ENCODE results near the gene SLC1A2. TPM values are rescaled to one million over a fixed set of nuclear protein-coding genes. Genes with fewer than 3 reads are reported as not detected.

The SLC1A2 gene
- total RNA-seq, 1 experiment from 2014 or later: not detected

- DNase-seq (ENCODE audit: unreplicated experiment): no peak
- BruUV-seq (replicated peaks): no TSS peak
- no peaks in the 10 kb centered on the region for H3K4me1 Mint-ChIP-seq (ENCODE audit: insufficient read depth, unreplicated experiment)
- no peak overlapping the region for H3K27ac Mint-ChIP-seq (ENCODE audit: low read depth, unreplicated experiment)
- H3K36me3 Mint-ChIP-seq (ENCODE audit: insufficient read depth, unreplicated experiment): no peaks in the 10 kb centered on the region
- H3K4me3 Mint-ChIP-seq (ENCODE audit: unreplicated experiment): no peak overlapping the region
- no peak for TF ChIP-seq CTCF (IDR thresholded peaks at IDR 0.05; ENCODE audit: unreplicated experiment)
- intact Hi-C loops (cut with micrococcal nuclease): no loop called here
- no peaks in the 10 kb centered on the region for H3K9me3 Mint-ChIP-seq (ENCODE audit: unreplicated experiment)
- H3K27me3 Mint-ChIP-seq (ENCODE audit: insufficient read depth, unreplicated experiment): no peaks in the 10 kb centered on the region
- ChIA-PET CTCF (interaction anchor here (1.0 kb wide), 1 partner anchor 147 kb away, joined by 3 read pairs; no protein-coding TSS in a partner anchor), POLR2A (interaction anchor here (1.4 kb wide), 1 partner anchor 32 kb away, joined by 4 read pairs; no protein-coding TSS in a partner anchor)
These were observed 175.6 kb downstream of the SLC1A2 start for GRCh38 chr11:35243774-35244173.

GRCh38 chr11:35242412-35243242, 176.7 kb downstream of the SLC1A2 start:
- no peak for TF ChIP-seq CTCF (IDR thresholded peaks at IDR 0.05; ENCODE audit: unreplicated experiment)
- DNase-seq (ENCODE audit: unreplicated experiment): no peak
- intact Hi-C loops (cut with micrococcal nuclease): no loop called here
- CTCF ChIA-PET: interaction anchor here (1.0 kb wide), 1 partner anchor 316 kb away, joined by 3 read pairs; no protein-coding TSS in a partner anchor
- Mint-ChIP-seq H3K27ac (ENCODE audit: low read depth, unreplicated experiment) (no peak overlapping the region), H3K4me3 (ENCODE audit: unreplicated experiment) (no peak overlapping the region), H3K4me1 (ENCODE audit: insufficient read depth, unreplicated experiment) (no peaks in the 10 kb centered on the region), H3K36me3 (ENCODE audit: insufficient read depth, unreplicated experiment) (no peaks in the 10 kb centered on the region), H3K9me3 (ENCODE audit: unreplicated experiment) (no peaks in the 10 kb centered on the region), H3K27me3 (ENCODE audit: insufficient read depth, unreplicated experiment) (no peaks in the 10 kb centered on the region)
- BruUV-seq (replicated peaks): no TSS peak
- POLR2A ChIA-PET: no interaction called here

GRCh38 chr11:35241531-35241930, 177.8 kb downstream of the SLC1A2 start:
- Mint-ChIP-seq H3K9me3 (ENCODE audit: unreplicated experiment) (no peaks in the 10 kb centered on the region), H3K27me3 (ENCODE audit: insufficient read depth, unreplicated experiment) (no peaks in the 10 kb centered on the region), H3K27ac (ENCODE audit: low read depth, unreplicated experiment) (no peak overlapping the region), H3K4me3 (ENCODE audit: unreplicated experiment) (no peak overlapping the region), H3K36me3 (ENCODE audit: insufficient read depth, unreplicated experiment) (no peaks in the 10 kb centered on the region), H3K4me1 (ENCODE audit: insufficient read depth, unreplicated experiment) (peaks cover 5% of the 10 kb centered on the region)
- CTCF ChIA-PET: interaction anchor here (0.6 kb wide), 1 partner anchor 11 kb away, joined by 3 read pairs; no protein-coding TSS in a partner anchor
- intact Hi-C loops (cut with micrococcal nuclease): no loop called here
- no peak for TF ChIP-seq CTCF (IDR thresholded peaks at IDR 0.05; ENCODE audit: unreplicated experiment)
- DNase-seq (ENCODE audit: unreplicated experiment): no peak
- POLR2A ChIA-PET: interaction anchor here (0.9 kb wide), 1 partner anchor 302 kb away, joined by 3 read pairs; no protein-coding TSS in a partner anchor
- no TSS peak for BruUV-seq (replicated peaks)

GRCh38 chr11:35241083-35241482, 178.3 kb downstream of the SLC1A2 start:
- CTCF ChIA-PET: interaction anchor here (0.6 to 1.3 kb wide), 6 partner anchors 12 to 1040 kb away, joined by 3 to 4 read pairs (median 4); no protein-coding TSS in a partner anchor
- no peak overlapping the region for H3K27ac Mint-ChIP-seq (ENCODE audit: low read depth, unreplicated experiment)

More at GRCh38 chr11:35241083-35241482, 178.3 kb downstream of the SLC1A2 start:
- no peak for DNase-seq (ENCODE audit: unreplicated experiment)
- Mint-ChIP-seq H3K27me3 (ENCODE audit: insufficient read depth, unreplicated experiment) (no peaks in the 10 kb centered on the region), H3K4me3 (ENCODE audit: unreplicated experiment) (no peak overlapping the region), H3K9me3 (ENCODE audit: unreplicated experiment) (no peaks in the 10 kb centered on the region), H3K36me3 (ENCODE audit: insufficient read depth, unreplicated experiment) (no peaks in the 10 kb centered on the region), H3K4me1 (ENCODE audit: insufficient read depth, unreplicated experiment) (peaks cover 9% of the 10 kb centered on the region)
- intact Hi-C loops (cut with micrococcal nuclease): no loop called here
- TF ChIP-seq CTCF (IDR thresholded peaks at IDR 0.05; ENCODE audit: unreplicated experiment): no peak
- no TSS peak for BruUV-seq (replicated peaks)
- POLR2A ChIA-PET: interaction anchor here (0.9 kb wide), 1 partner anchor 302 kb away, joined by 3 read pairs; no protein-coding TSS in a partner anchor
